Mucosa of descending colon (tissue), 3 donors: ENCODE results near the gene OTOP3. TPM values are rescaled to one million over a fixed set of nuclear protein-coding genes. Genes with fewer than 3 reads are reported as not detected.

Experiments used
- ATAC-seq: fragments of 200-7000 bp; cut with Tn5 transposase; one replicate; pipeline ENCODE4 v1.9.1; 2020; ENCODE audit warnings: mild to moderate bottlenecking, moderate library complexity
- DNase-seq, 3 donors: peaks; one replicate each; pipeline ENCODE4 v3.0.0-alpha.2; 2020
- H3K36me3 ChIP-seq: fragments of 200-600 bp; one replicate; pipeline ENCODE4 v1.8.0; 2021; ENCODE audit warnings: low read depth, mild to moderate bottlenecking
- H3K4me1 ChIP-seq: fragments of 200-600 bp; one replicate; pipeline ENCODE4 v1.8.0; 2021; ENCODE audit warnings: low read depth, mild to moderate bottlenecking
- H3K4me3 ChIP-seq: fragments of 200-600 bp; one replicate; pipeline ENCODE4 v1.8.0; 2021; ENCODE audit warnings: mild to moderate bottlenecking
- H3K9me3 ChIP-seq: fragments of 200-600 bp; one replicate; pipeline ENCODE4 v1.8.0; 2021; ENCODE audit warnings: mild to moderate bottlenecking
- CTCF ChIP-seq: fragments of 200-600 bp; IDR thresholded peaks from one replicate; pipeline ENCODE4 v1.8.0; 2022; ENCODE audit warnings: antibody characterized with exemption, mild to moderate bottlenecking
- intact Hi-C, 2 donors: fragments of 100-400 bp; cut with DNase I in 1 of 2; cut with micrococcal nuclease in 1 of 2; formaldehyde crosslinking; loops; one replicate each; pipeline versions ENCODE4 v1.11.0 to v1.11.1; 2022; cut with DNase I, micrococcal nuclease
- total RNA-seq, 3 donors: library from RNA; stranded (reverse); fragmentation: NEBNext Ultra II Directional in 2 of 3; extraction: Animal tissue kit (Norgen Biotek cat#: 25700) in 2 of 3; gene quantifications; one replicate each; pipeline versions ENCODE4 v1.2.1 to v1.2.4, GENCODE V29; 2021 to 2023
- donor health status: DM: no; HTN: no; CAD: no; lungs with moderate emphysema.
- donor health status: DM: no; HTN: no; CAD: no.
- donor health status: DM: no; HTN: yes; CAD: no.

OTOP3 gene
- total RNA-seq, 3 donors from 2014 or later = 0.38 to 2.8 (median 1.5) TPM

GRCh38 chr17:74975943-74976342 is 40.2 kb downstream of the OTOP3 start:
- Histone ChIP-seq H3K4me1 (peaks cover 9% of the 10 kb centered on the region), H3K36me3 (no peaks in the 10 kb centered on the region), H3K9me3 (no peaks in the 10 kb centered on the region), H3K4me3 (no peak overlapping the region)
- DNase-seq (no peak), ATAC-seq (no peak)
- intact Hi-C loops = no loop called here
- no peak for TF ChIP-seq CTCF

- no peaks in the 10 kb centered on the region for H3K9me3 ChIP-seq
- no peak for TF ChIP-seq CTCF
- no peak overlapping the region for H3K4me3 ChIP-seq
- ATAC-seq = no peak
- H3K4me1 ChIP-seq = peaks cover 9% of the 10 kb centered on the region
- H3K36me3 ChIP-seq = no peaks in the 10 kb centered on the region
- no peak for DNase-seq
- intact Hi-C loops = no loop called here
Measured at GRCh38 chr17:74977802-74978201, 42.1 kb downstream of the OTOP3 start.

GRCh38 chr17:74978240-74978639 is 42.5 kb downstream of the OTOP3 start:
- ATAC-seq (no peak), DNase-seq (no peak)
- H3K4me1 ChIP-seq = peaks cover 9% of the 10 kb centered on the region
- no peaks in the 10 kb centered on the region for H3K9me3 ChIP-seq
- intact Hi-C loops = no loop called here
- TF ChIP-seq CTCF = no peak
- no peaks in the 10 kb centered on the region for H3K36me3 ChIP-seq
- no peak overlapping the region for H3K4me3 ChIP-seq

- intact Hi-C loops = no loop called here
- no peak for DNase-seq
- TF ChIP-seq CTCF = no peak
- H3K36me3 ChIP-seq = no peaks in the 10 kb centered on the region
- peaks cover 9% of the 10 kb centered on the region for H3K4me1 ChIP-seq
- no peak overlapping the region for H3K4me3 ChIP-seq
- no peak for ATAC-seq
- H3K9me3 ChIP-seq = no peaks in the 10 kb centered on the region
Measured at GRCh38 chr17:74979408-74980146, 43.9 kb downstream of the OTOP3 start.

- ATAC-seq = no peak
- Histone ChIP-seq H3K4me1 (peaks cover 9% of the 10 kb centered on the region), H3K4me3 (peak overlapping the region; percentile 19), H3K9me3 (no peaks in the 10 kb centered on the region), H3K36me3 (no peaks in the 10 kb centered on the region)
- intact Hi-C loops = no loop called here
- TF ChIP-seq CTCF = no peak
- no peak for DNase-seq
Measured at GRCh38 chr17:74981318-74981978, 45.8 kb downstream of the OTOP3 start.
